DMS153 treated with DMSO at 0.1 percent for 48 hours (cell line): Measurements from ENCODE around the gene RNF214.

Source experiments
- DNase-seq: peaks from one replicate; lab custom pipeline; 2025; ENCODE audit not compliant: unreplicated experiment; lab: John Stamatoyannopoulos, UW

Gene RNF214

GRCh38 chr11:117279711-117280376 is 47.4 kb downstream of the RNF214 start:
- no peak for DNase-seq

GRCh38 chr11:117281159-117281558 is 48.7 kb downstream of the RNF214 start:
- DNase-seq, result no peak

- DNase-seq, result no peak
Measured at GRCh38 chr11:117281869-117282268, 49.4 kb downstream of the RNF214 start.

- DNase-seq, result no peak
Measured at GRCh38 chr11:117282956-117283355, 50.5 kb downstream of the RNF214 start.

- no peak for DNase-seq
Measured at GRCh38 chr11:117284053-117284452, 51.6 kb downstream of the RNF214 start.

GRCh38 chr11:117286588-117286987 is 54.1 kb downstream of the RNF214 start:
- no peak for DNase-seq

GRCh38 chr11:117287668-117288067 is 55.2 kb downstream of the RNF214 start:
- DNase-seq, result no peak

GRCh38 chr11:117289795-117290194 is 57.3 kb downstream of the RNF214 start:
- DNase-seq, result no peak

GRCh38 chr11:117290809-117291396 is 58.4 kb downstream of the RNF214 start, which contains the start of gene BACE1-AS:
Gene BACE1-AS (plus strand): TSS chr11:117291346.
- DNase-seq, result no peak

- no peak for DNase-seq
Measured at GRCh38 chr11:117292616-117293015, 60.1 kb downstream of the RNF214 start.

- DNase-seq, result no peak
Measured at GRCh38 chr11:117295438-117296137, 63.1 kb downstream of the RNF214 start.

- no peak for DNase-seq
Measured at GRCh38 chr11:117296881-117297280, 64.4 kb downstream of the RNF214 start.

GRCh38 chr11:117298195-117298594 is 65.7 kb downstream of the RNF214 start:
- no peak for DNase-seq

GRCh38 chr11:117299351-117300282 is 67.1 kb downstream of the RNF214 start:
- DNase-seq, result no peak

- no peak for DNase-seq
Measured at GRCh38 chr11:117300283-117300663, 67.8 kb downstream of the RNF214 start.

- no peak for DNase-seq
Measured at GRCh38 chr11:117300773-117301172, 68.3 kb downstream of the RNF214 start.

- no peak for DNase-seq
Measured at GRCh38 chr11:117302228-117302627, 69.8 kb downstream of the RNF214 start.

- DNase-seq, result peak; percentile 26
Measured at GRCh38 chr11:117303101-117303500, 70.6 kb downstream of the RNF214 start.

- no peak for DNase-seq
Measured at GRCh38 chr11:117303646-117304315, 71.3 kb downstream of the RNF214 start.

- DNase-seq, result no peak
Measured at GRCh38 chr11:117305145-117305544, 72.7 kb downstream of the RNF214 start.

GRCh38 chr11:117309310-117309709 is 76.8 kb downstream of the RNF214 start:
- DNase-seq, result no peak
